GM12892 (cell line): Measurements from ENCODE around the gene ADAMTS2.

ENCODE experiments used
- POLR2A ChIP-seq: IDR thresholded peaks from 2 replicates; pipeline ENCODE4 v1.6.1; 2011; ENCODE audit warnings: low read depth, low read length, control low read depth
- POLR2AphosphoS5 ChIP-seq: IDR thresholded peaks from 2 replicates; pipeline ENCODE4 v1.6.1; 2011; ENCODE audit warnings: low read depth, low read length, control low read depth
- TAF1 ChIP-seq: IDR thresholded peaks from 2 replicates; pipeline ENCODE4 v1.6.1; 2011; ENCODE audit warnings: low read depth, mild to moderate bottlenecking, control low read depth, low read length, borderline replicate concordance

- TF ChIP-seq POLR2AphosphoS5 = no peak
- TF ChIP-seq POLR2A = no peak
- no peak for TF ChIP-seq TAF1
Measured at GRCh38 chr5:179381691-179382090, 36.4 kb upstream of the ADAMTS2 start.
